GM06990 (cell line): ENCODE data around the gene MEIOSIN.
"Not testable (repeated sequence)": the region's sequence is repeated elsewhere in the genome, so short reads cannot be mapped to it uniquely, and the experiment has no call there.

Source experiments
- DNase-seq: peaks from one replicate; pipeline ENCODE4 v3.0.0-alpha.2; 2011; ENCODE audit not compliant: insufficient read length; ENCODE audit errors: extremely low read depth
- H3K27me3 ChIP-seq: replicated peaks from 2 replicates; pipeline ENCODE4 v1.6.0; 2011; ENCODE audit warnings: low read length; ENCODE audit not compliant: control insufficient read depth, insufficient read depth
- H3K36me3 ChIP-seq: 2 replicates; pipeline ENCODE4 v1.5.1; 2011; ENCODE audit warnings: low read length; ENCODE audit not compliant: control insufficient read depth, insufficient read depth
- H3K4me3 ChIP-seq: replicated peaks from 2 replicates; pipeline ENCODE4 v1.5.1; 2011; ENCODE audit warnings: low read depth, mild to moderate bottlenecking, control low read depth, low read length
- TF ChIP-seq, protein P1 (sequence below): IDR thresholded peaks from 2 replicates; pipeline ENCODE4 v1.5.1; 2011; ENCODE audit warnings: low read length, control low read depth, mild to moderate bottlenecking, inconsistent platforms; ENCODE audit not compliant: insufficient read depth, poor library complexity, severe bottlenecking

MEIOSIN gene, protein sequence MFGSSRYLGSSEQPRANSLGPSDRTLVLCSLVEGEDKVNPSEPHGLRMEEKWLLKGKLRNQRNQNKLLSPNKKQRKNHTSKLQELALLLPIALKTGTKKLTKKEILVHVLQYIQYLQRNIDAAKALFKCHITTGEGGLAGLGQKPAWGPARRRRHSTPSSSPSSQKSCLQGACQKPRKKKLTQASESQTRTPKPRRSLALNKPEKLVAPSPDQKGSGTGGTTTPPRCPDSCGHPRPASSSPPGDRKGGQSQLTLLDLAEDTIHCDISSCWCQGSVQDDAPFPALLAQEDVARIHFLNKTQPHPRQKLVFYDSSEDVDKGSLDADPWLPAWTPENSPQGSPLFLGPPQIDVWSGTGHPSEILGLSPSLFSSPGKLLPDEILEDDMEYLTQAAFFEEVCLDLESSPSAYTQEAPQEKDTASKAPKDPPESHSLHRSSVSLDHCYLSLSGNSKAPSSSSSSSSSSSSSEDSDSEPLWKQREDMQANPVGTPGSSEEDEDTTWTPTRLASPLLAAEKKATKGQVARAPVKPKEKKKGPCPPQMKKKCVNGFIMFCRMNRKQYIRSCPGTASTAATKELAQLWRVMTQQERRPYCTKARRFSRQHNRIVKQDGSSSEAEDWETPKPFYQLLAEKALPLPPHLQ

DNA sequence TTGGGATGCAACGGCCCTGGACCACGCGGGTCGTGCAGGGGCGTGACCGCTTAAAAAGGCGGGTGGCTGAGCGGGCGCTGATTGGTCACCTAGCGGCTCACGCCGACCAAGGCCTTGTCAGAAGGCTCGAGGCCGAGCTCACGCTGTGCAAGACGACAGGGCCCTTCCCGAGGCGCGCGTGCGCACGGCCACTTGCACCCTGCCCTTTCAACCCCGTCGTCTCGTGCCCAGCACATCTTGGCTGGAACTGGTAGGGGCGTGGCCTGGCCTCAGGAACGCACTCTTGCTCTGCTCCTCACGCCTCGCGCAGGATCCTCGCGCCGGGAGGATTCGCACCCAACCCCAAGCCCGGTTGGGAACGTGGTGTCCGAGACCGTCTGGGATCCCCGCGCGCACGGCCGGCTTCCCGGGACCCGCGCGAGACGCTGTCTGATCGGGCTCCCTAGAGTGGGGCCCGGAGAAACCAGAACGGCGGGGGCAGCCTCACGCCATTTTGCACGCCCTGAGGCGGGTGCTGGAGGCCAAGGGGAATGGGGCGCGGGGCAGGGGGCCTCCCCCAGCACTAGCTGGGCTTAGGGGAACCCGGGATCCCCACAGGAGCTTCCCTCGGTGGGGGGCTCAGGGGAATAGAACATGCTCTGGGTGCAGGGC is at the start of gene MEIOSIN:
Gene MEIOSIN (plus strand): TSS at position 280 of the 651 bp plus-strand sequence. CDS start 1,938 bp downstream, outside the sequence.
- DNase-seq = no peak
- H3K27me3 ChIP-seq = no peaks in the 10 kb centered on the region
- no peaks in the 10 kb centered on the region; the same call in 1 of the 2 replicates for H3K36me3 ChIP-seq
- no peak within 1 kb of the TSS for H3K4me3 ChIP-seq
- TF ChIP-seq, protein P1, sequence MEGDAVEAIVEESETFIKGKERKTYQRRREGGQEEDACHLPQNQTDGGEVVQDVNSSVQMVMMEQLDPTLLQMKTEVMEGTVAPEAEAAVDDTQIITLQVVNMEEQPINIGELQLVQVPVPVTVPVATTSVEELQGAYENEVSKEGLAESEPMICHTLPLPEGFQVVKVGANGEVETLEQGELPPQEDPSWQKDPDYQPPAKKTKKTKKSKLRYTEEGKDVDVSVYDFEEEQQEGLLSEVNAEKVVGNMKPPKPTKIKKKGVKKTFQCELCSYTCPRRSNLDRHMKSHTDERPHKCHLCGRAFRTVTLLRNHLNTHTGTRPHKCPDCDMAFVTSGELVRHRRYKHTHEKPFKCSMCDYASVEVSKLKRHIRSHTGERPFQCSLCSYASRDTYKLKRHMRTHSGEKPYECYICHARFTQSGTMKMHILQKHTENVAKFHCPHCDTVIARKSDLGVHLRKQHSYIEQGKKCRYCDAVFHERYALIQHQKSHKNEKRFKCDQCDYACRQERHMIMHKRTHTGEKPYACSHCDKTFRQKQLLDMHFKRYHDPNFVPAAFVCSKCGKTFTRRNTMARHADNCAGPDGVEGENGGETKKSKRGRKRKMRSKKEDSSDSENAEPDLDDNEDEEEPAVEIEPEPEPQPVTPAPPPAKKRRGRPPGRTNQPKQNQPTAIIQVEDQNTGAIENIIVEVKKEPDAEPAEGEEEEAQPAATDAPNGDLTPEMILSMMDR = no peak

- not testable (repeated sequence) for H3K27me3 ChIP-seq, DNase-seq, H3K4me3 ChIP-seq
- H3K36me3 ChIP-seq = peaks cover 28% of the 10 kb centered on the region
These were observed 48.2 kb upstream of the MEIOSIN start for GRCh38 chr19:45685045-45685444.

DNA sequence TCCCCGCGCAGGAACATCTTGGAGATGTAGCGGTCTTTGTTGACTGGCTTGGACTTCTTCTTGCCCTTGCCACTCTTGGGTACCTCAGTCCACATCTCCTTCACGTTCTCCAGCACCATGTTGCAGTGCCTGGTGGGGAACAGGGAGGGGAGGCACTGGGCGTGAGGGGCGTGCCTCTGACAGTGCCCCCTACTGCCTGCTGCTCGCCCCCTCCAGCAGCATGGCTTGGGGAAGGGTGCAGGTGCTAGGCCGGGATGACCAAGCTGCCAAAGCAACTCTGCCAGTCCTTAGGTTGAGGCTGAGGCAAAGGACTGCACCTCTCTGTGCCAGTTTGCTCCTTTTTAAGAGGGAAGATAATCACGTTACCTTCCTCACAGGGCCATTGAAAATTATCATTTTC is 45.6 kb upstream of the MEIOSIN start:
- TF ChIP-seq, protein P1 = no peak
- DNase-seq = no peak
- H3K27me3 ChIP-seq = no peaks in the 10 kb centered on the region
- no peak overlapping the region for H3K4me3 ChIP-seq
- H3K36me3 ChIP-seq = peaks cover 28% of the 10 kb centered on the region

DNA sequence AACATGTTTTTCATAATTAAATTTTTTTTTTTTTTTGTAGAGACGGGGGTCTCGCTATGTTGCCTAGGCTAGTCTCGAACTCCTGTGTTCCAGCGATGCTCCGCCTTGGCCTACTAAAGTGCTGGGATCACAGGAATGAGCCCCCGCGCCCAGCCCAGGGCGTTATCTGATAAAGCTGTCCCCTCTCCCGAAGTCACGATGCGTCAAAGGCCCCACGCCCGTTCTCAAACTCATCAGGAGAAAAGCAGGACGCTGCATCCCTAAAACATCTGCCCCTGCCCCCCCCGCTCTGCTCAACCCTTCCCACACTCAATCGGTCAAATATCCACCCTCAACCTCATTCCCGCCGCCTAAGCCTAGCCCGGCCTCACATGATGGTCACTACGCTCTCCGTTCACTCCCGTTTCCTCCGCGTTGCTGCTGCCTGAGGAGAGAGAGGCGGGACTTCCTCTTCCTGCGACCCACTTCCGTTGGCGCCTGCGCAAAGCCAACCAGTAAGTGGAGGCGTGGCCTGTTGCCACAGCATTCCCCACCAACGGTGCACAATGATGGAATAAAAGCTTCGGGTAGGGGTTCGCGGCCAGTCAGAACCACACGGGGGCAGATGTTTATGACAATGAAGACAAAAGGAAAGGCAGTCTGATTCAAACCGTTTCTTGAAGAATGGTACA is 41.6 kb upstream of the MEIOSIN start, which contains the start of gene SNRPD2:
Gene SNRPD2 (minus strand): TSS at position 438 of the 671 bp plus-strand sequence. CDS start 65 bp downstream, at position 373.
- Histone ChIP-seq H3K4me3 (peak within 1 kb of the TSS; percentile 75), H3K27me3 (no peaks in the 10 kb centered on the region), H3K36me3 (peaks cover 21% of the 10 kb centered on the region)
- TF ChIP-seq, protein P1 = no peak
- DNase-seq = no peak

DNA sequence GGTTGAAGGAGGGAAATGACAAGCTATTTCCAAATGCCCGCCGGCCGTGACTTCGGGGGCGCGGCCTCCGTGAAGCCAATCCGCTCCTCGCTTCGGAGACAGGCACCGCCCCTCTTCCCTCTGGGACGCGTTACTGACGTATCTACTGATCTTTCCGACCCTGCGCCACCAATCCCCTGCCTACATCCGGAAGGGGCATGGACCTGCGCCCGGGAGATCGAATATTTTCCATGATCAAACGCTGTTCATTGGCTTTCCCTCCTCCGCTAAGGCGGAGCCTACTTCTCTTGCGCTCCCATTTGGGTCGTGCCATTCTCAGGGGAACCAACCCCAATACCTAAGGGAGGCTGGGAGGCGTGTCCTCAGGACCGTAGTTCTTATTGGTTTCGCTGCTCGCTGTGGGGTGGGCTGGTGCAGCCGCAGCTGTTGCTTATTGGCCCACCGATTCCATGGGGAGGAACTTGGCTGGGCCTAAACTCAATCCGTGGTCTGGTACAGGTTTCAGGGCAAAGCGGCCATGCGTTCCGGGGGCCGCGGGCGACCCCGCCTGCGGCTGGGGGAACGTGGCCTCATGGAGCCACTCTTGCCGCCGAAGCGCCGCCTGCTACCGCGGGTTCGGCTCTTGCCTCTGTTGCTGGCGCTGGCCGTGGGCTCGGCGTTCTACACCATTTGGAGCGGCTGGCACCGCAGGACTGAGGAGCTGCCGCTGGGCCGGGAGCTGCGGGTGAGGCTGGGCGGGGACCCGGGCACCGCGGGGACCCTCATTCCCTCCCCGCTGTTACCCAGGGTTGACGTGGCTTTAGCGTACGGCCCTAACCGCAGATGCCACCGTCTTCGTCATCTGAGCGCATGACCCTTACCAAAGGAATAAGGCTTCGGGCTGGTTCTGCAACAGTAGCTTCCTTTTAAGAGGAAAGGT is 40.8 kb upstream of the MEIOSIN start, which contains the start of gene QPCTL:
Gene QPCTL (plus strand): TSS at position 480 of the 919 bp plus-strand sequence. CDS start 38 bp downstream, at position 518.
- peak; percentile 96 for DNase-seq
- Histone ChIP-seq H3K27me3 (no peaks in the 10 kb centered on the region), H3K36me3 (peaks cover 17% of the 10 kb centered on the region), H3K4me3 (peak within 1 kb of the TSS; percentile 75)
- TF ChIP-seq, protein P1 = no peak
